Keratinocyte (primary cell): ENCODE data around the gene ADAM22.
"Not testable (repeated sequence)": the region's sequence is repeated elsewhere in the genome, so short reads cannot be mapped to it uniquely, and the experiment has no call there.

Experiments
- EZH2 ChIP-seq: IDR thresholded peaks from one replicate; pipeline ENCODE4 v1.6.1; 2012; ENCODE audit warnings: inconsistent platforms, mild to moderate bottlenecking, low read length, moderate library complexity
- TF ChIP-seq, protein P1 (sequence below), 3 experiments: IDR thresholded peaks in 1 of 3; conservative IDR thresholded peaks in 1 of 3; optimal IDR thresholded peaks in 1 of 3; 2 replicates in 2 of 3; 3 replicates in 1 of 3; pipeline versions ENCODE3 to v1.5.1; 2011; ENCODE audit warnings: low read length in 3 of 3, mild to moderate bottlenecking in 3 of 3, moderate library complexity in 2 of 3, control low read depth in 1 of 3, inconsistent platforms in 1 of 3; ENCODE audit not compliant: insufficient read depth in 2 of 3; ENCODE audit errors: extremely low read depth in 1 of 3

DNA sequence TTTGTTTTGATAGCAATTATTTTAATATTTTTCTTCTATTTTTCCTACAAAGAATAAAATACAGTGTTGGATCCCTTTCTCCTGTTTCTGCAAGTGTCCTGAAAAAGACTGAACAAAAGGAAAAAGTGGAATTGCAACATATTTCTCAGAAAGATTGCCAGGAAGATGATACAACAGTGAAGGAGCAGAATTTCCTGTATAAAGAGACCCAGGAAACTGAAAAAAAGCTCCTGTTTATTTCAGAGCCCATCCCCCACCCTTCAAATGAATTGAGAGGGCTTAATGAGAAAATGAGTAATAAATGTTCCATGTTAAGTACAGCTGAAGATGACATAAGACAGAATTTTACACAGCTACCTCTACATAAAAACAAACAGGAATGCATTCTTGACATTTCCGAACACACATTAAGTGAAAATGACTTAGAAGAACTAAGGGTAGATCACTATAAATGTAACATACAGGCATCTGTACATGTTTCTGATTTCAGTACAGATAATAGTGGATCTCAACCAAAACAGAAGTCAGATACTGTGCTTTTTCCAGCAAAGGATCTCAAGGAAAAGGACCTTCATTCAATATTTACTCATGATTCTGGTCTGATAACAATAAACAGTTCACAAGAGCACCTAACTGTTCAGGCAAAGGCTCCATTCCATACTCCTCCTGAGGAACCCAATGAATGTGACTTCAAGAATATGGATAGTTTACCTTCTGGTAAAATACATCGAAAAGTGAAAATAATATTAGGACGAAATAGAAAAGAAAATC is 26.7 kb upstream of the ADAM22 start:
- TF ChIP-seq, protein P1, sequence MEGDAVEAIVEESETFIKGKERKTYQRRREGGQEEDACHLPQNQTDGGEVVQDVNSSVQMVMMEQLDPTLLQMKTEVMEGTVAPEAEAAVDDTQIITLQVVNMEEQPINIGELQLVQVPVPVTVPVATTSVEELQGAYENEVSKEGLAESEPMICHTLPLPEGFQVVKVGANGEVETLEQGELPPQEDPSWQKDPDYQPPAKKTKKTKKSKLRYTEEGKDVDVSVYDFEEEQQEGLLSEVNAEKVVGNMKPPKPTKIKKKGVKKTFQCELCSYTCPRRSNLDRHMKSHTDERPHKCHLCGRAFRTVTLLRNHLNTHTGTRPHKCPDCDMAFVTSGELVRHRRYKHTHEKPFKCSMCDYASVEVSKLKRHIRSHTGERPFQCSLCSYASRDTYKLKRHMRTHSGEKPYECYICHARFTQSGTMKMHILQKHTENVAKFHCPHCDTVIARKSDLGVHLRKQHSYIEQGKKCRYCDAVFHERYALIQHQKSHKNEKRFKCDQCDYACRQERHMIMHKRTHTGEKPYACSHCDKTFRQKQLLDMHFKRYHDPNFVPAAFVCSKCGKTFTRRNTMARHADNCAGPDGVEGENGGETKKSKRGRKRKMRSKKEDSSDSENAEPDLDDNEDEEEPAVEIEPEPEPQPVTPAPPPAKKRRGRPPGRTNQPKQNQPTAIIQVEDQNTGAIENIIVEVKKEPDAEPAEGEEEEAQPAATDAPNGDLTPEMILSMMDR (optimal IDR thresholded peaks at IDR 0.05 in 1 of 3, IDR thresholded peaks at IDR 0.05 in 1 of 3, conservative IDR thresholded peaks at IDR 0.05 in 1 of 3; ENCODE audit: extremely low read depth in 1 of 3, insufficient read depth in 2 of 3, low read length in 3 of 3) = not testable (repeated sequence)
- not testable (repeated sequence) for TF ChIP-seq EZH2
